Esophagus muscularis mucosa (tissue), 4 donors: ENCODE results near the gene SCFD2. TPM values are rescaled to one million over a fixed set of nuclear protein-coding genes. Genes with fewer than 3 reads are reported as not detected.

Experiments
- DNase-seq: peaks from one replicate; pipeline ENCODE4 v3.0.0-alpha.2; 2017; ENCODE audit errors: extremely low spot score
- H3K27ac ChIP-seq, 4 donors: fragments of 200-600 bp; sonication (generic); replicated peaks in 1 of 4; 1 replicate in 3 of 4; 2 replicates in 1 of 4; pipeline ENCODE4 v1.5.1; 2016 to 2019; ENCODE audit warnings: mild to moderate bottlenecking in 1 of 4
- H3K27me3 ChIP-seq, 4 donors: fragments of 200-600 bp; sonication (generic); one replicate each; pipeline versions ENCODE4 v1.5.1 to v1.6.0; 2016 to 2019
- H3K36me3 ChIP-seq, 4 donors: fragments of 200-600 bp; sonication (generic); one replicate each; pipeline ENCODE4 v1.5.1; 2016 to 2019
- H3K4me1 ChIP-seq, 4 donors: fragments of 200-600 bp; sonication (generic); one replicate each; pipeline ENCODE4 v1.5.1; 2016 to 2019
- H3K4me3 ChIP-seq, 4 donors: fragments of 200-600 bp; sonication (generic); 1 replicate in 2 of 4; 2 replicates in 2 of 4; pipeline ENCODE4 v1.5.1; 2016 to 2019; ENCODE audit warnings: mild to moderate bottlenecking in 4 of 4, moderate library complexity in 1 of 4
- H3K9me3 ChIP-seq, 4 donors: fragments of 200-600 bp; sonication (generic); 1 replicate in 3 of 4; 2 replicates in 1 of 4; pipeline ENCODE4 v1.5.1; 2016 to 2019
- EP300 ChIP-seq: sonication (generic); formaldehyde crosslinking; IDR thresholded peaks from one replicate; pipeline ENCODE4 v1.6.1; 2017; ENCODE audit warnings: antibody characterized with exemption
- POLR2A ChIP-seq: fragments of 450-650 bp; IDR thresholded peaks from one replicate; pipeline ENCODE4 v1.6.1; 2017; ENCODE audit warnings: antibody characterized with exemption, moderate library complexity, mild to moderate bottlenecking, low read depth
- POLR2AphosphoS5 ChIP-seq, 2 donors: sonication (generic); formaldehyde crosslinking; IDR thresholded peaks; one replicate each; pipeline ENCODE4 v1.6.1; 2017; ENCODE audit warnings: antibody characterized with exemption in 2 of 2
- WGBS: methylation state at CpG from one replicate; pipeline ENCODE4 v1.1.5; 2018; 5-methylcytosine and 5-hydroxymethylcytosine counted together
- intact Hi-C: fragments of 100-400 bp; cut with DNase I; formaldehyde crosslinking; loops from one replicate; pipeline ENCODE4 v1.15.1; 2023
- total RNA-seq, 4 donors: library from RNA; depleted of rRNA; stranded (reverse); fragments of >200 nt; gene quantifications; one replicate each; pipeline versions ENCODE4 v1.1.0 to v1.2.1, GENCODE V29; 2016
- TF ChIP-seq, protein P1 (sequence below), 3 experiments: fragments of 200-600 bp in 2 of 3; fragments of 450-650 bp in 1 of 3; sonication (generic) in 2 of 3; IDR thresholded peaks; one replicate each; pipeline ENCODE4 v1.5.1; 2017 to 2019; ENCODE audit warnings: antibody characterized with exemption in 3 of 3, mild to moderate bottlenecking in 2 of 3, moderate library complexity in 1 of 3

The SCFD2 gene
- total RNA-seq, 4 donors from 2014 or later, result 10.0 to 15.7 (median 12.7) TPM

DNA sequence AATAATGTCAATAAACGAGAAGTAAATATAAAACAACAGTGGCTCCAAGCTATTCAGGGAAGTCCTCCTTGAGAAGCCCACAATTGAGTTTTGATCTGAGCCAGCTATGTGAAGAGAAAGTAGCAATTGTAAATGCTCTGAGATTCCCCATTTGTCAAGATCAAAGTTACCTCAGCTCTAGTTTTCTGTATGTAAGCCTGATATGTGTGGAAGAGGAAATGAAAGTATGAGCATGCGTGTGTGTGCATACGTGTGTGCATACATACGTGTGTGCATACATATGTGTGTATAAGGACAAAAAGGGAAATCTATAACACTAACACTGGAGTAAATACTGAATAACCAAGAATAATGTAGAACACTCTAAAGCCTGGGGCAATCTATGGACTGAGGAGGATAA is 130.3 kb downstream of the SCFD2 start:
- Histone ChIP-seq H3K27me3 (no peaks in the 10 kb centered on the region), H3K4me3 (no peak overlapping the region), H3K27ac (no peak overlapping the region), H3K9me3 (no peaks in the 10 kb centered on the region), H3K36me3 (no peaks in the 10 kb centered on the region), H3K4me1 (no peaks in the 10 kb centered on the region)
- intact Hi-C loops, result no loop called here
- DNase-seq, result no peak
- TF ChIP-seq EP300 (no peak), POLR2A (no peak), POLR2AphosphoS5 (IDR thresholded peaks at IDR 0.05) (no peak)
- TF ChIP-seq, protein P1, sequence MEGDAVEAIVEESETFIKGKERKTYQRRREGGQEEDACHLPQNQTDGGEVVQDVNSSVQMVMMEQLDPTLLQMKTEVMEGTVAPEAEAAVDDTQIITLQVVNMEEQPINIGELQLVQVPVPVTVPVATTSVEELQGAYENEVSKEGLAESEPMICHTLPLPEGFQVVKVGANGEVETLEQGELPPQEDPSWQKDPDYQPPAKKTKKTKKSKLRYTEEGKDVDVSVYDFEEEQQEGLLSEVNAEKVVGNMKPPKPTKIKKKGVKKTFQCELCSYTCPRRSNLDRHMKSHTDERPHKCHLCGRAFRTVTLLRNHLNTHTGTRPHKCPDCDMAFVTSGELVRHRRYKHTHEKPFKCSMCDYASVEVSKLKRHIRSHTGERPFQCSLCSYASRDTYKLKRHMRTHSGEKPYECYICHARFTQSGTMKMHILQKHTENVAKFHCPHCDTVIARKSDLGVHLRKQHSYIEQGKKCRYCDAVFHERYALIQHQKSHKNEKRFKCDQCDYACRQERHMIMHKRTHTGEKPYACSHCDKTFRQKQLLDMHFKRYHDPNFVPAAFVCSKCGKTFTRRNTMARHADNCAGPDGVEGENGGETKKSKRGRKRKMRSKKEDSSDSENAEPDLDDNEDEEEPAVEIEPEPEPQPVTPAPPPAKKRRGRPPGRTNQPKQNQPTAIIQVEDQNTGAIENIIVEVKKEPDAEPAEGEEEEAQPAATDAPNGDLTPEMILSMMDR (IDR thresholded peaks at IDR 0.05), result no peak
- WGBS, result 97% methylated on average over 4 of the region's 4 CpGs

- H3K27ac ChIP-seq, result no peak overlapping the region
- no peak for DNase-seq
- H3K4me3 ChIP-seq, result no peak overlapping the region
- H3K9me3 ChIP-seq, result no peaks in the 10 kb centered on the region
- H3K36me3 ChIP-seq, result no peaks in the 10 kb centered on the region
- TF ChIP-seq, protein P1 (IDR thresholded peaks at IDR 0.05), result no peak
- TF ChIP-seq POLR2A, result no peak
- no peak for TF ChIP-seq EP300
- TF ChIP-seq POLR2AphosphoS5 (IDR thresholded peaks at IDR 0.05), result no peak
- intact Hi-C loops, result no loop called here
- no peaks in the 10 kb centered on the region for H3K27me3 ChIP-seq
- WGBS, result 94% methylated on average over 5 of the region's 5 CpGs
- no peaks in the 10 kb centered on the region for H3K4me1 ChIP-seq
Measured at GRCh38 chr4:53234669-53235068, 131.2 kb downstream of the SCFD2 start.

GRCh38 chr4:53234111-53234510 is 131.8 kb downstream of the SCFD2 start:
- Histone ChIP-seq H3K27ac (no peak overlapping the region), H3K4me1 (no peaks in the 10 kb centered on the region), H3K4me3 (no peak overlapping the region), H3K36me3 (no peaks in the 10 kb centered on the region), H3K9me3 (no peaks in the 10 kb centered on the region), H3K27me3 (no peaks in the 10 kb centered on the region)
- no peak for DNase-seq
- intact Hi-C loops, result no loop called here
- no peak for TF ChIP-seq POLR2A
- TF ChIP-seq EP300, result no peak
- TF ChIP-seq POLR2AphosphoS5 (IDR thresholded peaks at IDR 0.05), result no peak
- TF ChIP-seq, protein P1 (IDR thresholded peaks at IDR 0.05), result no peak

GRCh38 chr4:53233114-53233795 is 132.6 kb downstream of the SCFD2 start:
- Histone ChIP-seq H3K27me3 (no peaks in the 10 kb centered on the region), H3K4me3 (no peak overlapping the region), H3K9me3 (no peaks in the 10 kb centered on the region), H3K27ac (no peak overlapping the region), H3K4me1 (no peaks in the 10 kb centered on the region), H3K36me3 (no peaks in the 10 kb centered on the region)
- DNase-seq, result no peak
- no peak for TF ChIP-seq POLR2A
- no peak for TF ChIP-seq EP300
- TF ChIP-seq POLR2AphosphoS5 (IDR thresholded peaks at IDR 0.05), result no peak
- TF ChIP-seq, protein P1 (IDR thresholded peaks at IDR 0.05), result no peak
- WGBS, result 68% methylated on average over 2 of the region's 2 CpGs
- intact Hi-C loops, result no loop called here

DNA sequence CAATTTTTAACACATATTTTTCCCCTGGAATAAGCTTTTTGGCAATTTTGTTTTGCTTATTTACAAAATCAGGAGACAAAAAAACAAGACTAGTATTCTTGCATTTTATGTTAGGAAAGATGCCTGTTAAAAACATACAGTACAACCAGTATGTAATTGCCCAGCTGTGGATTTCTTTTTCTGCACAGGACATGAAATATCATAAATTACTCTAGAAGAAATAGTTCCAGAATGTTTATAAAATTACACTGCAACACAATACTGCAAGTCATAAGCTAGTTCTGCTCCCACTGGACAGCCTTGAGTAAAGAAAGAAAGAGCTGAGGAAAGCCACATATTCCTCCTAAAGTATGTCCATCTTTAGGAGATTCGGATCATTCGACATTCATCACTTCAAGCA is 133.5 kb downstream of the SCFD2 start:
- no peak for TF ChIP-seq POLR2A
- TF ChIP-seq, protein P1 (IDR thresholded peaks at IDR 0.05), result no peak
- intact Hi-C loops, result no loop called here
- no peak for DNase-seq
- Histone ChIP-seq H3K4me1 (no peaks in the 10 kb centered on the region), H3K36me3 (no peaks in the 10 kb centered on the region), H3K27me3 (no peaks in the 10 kb centered on the region), H3K9me3 (no peaks in the 10 kb centered on the region), H3K4me3 (no peak overlapping the region), H3K27ac (no peak overlapping the region)
- 91% methylated on average over 2 of the region's 2 CpGs for WGBS
